IMR-90 (cell line): Measurements from ENCODE around the gene HES7. TPM values are rescaled to one million over a fixed set of nuclear protein-coding genes. Genes with fewer than 3 reads are reported as not detected.

ENCODE experiments used
- ATAC-seq: fragments of 200-7000 bp; cut with Tn5 transposase; 2 replicates; pipeline ENCODE4 v1.9.1; 2020; ENCODE audit warnings: low read depth, mild to moderate bottlenecking, moderate library complexity
- BruUV-seq: library from RNA; stranded (reverse); fragments of 400-500 nt; replicated peaks from 2 replicates; lab custom pipeline; 2021; lab: Mats Ljungman, UMichigan
- CTCF ChIA-PET: fragments of 300-600 bp; formaldehyde crosslinking; extraction: SDS; loops from one replicate; lab custom pipeline; 2021; ENCODE audit warnings: antibody characterized with exemption; lab: Yijun Ruan, JAX
- POLR2A ChIA-PET: fragments of 300-600 bp; sonication (Branson Sonifier 250); formaldehyde crosslinking; loops from one replicate; lab custom pipeline; 2022; ENCODE audit warnings: antibody characterized with exemption; ENCODE audit not compliant: unreplicated experiment; lab: Charles Lee
- DNase-seq: peaks from one replicate; pipeline ENCODE4 v3.0.0; 2013
- H2AFZ ChIP-seq: replicated peaks from 2 replicates; pipeline ENCODE3; 2013; ENCODE audit warnings: low read length, mild to moderate bottlenecking; ENCODE audit not compliant: poor library complexity
- H2AK5ac ChIP-seq: 2 replicates; pipeline ENCODE4 v1.6.1; 2013; ENCODE audit warnings: low read depth, low read length, inconsistent platforms
- H2AK9ac ChIP-seq: replicated peaks from 2 replicates; pipeline ENCODE3; 2013; ENCODE audit warnings: mild to moderate bottlenecking, low read depth, low read length, moderate library complexity; ENCODE audit not compliant: poor library complexity
- H2BK120ac ChIP-seq: 2 replicates; pipeline ENCODE4 v1.6.1; 2013; ENCODE audit warnings: low read depth, low read length, inconsistent platforms
- H2BK15ac ChIP-seq: 3 replicates; pipeline ENCODE4 v1.6.1; 2013; ENCODE audit warnings: low read depth, low read length, inconsistent platforms
- H2BK20ac ChIP-seq: 2 replicates; pipeline ENCODE4 v1.6.1; 2013; ENCODE audit warnings: low read depth, mild to moderate bottlenecking, inconsistent platforms, low read length, moderate library complexity
- H2BK5ac ChIP-seq: 2 replicates; pipeline ENCODE4 v1.6.1; 2013; ENCODE audit warnings: mild to moderate bottlenecking, low read depth, low read length, inconsistent platforms; ENCODE audit not compliant: poor library complexity, severe bottlenecking
- H3K14ac ChIP-seq: replicated peaks from 2 replicates; pipeline ENCODE4 v1.6.1; 2013; ENCODE audit warnings: low read depth, low read length, inconsistent platforms
- H3K18ac ChIP-seq: 2 replicates; pipeline ENCODE4 v1.6.1; 2013; ENCODE audit warnings: low read depth, low read length, control low read depth
- H3K23ac ChIP-seq: 2 replicates; pipeline ENCODE4 v1.6.1; 2013; ENCODE audit warnings: low read depth, low read length, inconsistent platforms
- H3K27ac ChIP-seq: 2 replicates; pipeline ENCODE4 v1.5.1; 2013; ENCODE audit warnings: mild to moderate bottlenecking, control low read depth, low read length; ENCODE audit not compliant: insufficient read depth
- H3K27me3 ChIP-seq: 2 replicates; pipeline ENCODE4 v1.6.1; 2013; ENCODE audit warnings: low read length; ENCODE audit not compliant: control insufficient read depth, insufficient read depth
- H3K36me3 ChIP-seq: 2 replicates; pipeline ENCODE4 v1.6.1; 2013; ENCODE audit warnings: low read length, mixed read lengths; ENCODE audit not compliant: control insufficient read depth, insufficient read depth
- H3K4ac ChIP-seq: 2 replicates; pipeline ENCODE4 v1.6.1; 2013; ENCODE audit warnings: low read depth, low read length, inconsistent platforms
- H3K4me1 ChIP-seq: 2 replicates; pipeline ENCODE4 v1.6.1; 2013; ENCODE audit warnings: low read length, mixed read lengths; ENCODE audit not compliant: control insufficient read depth, insufficient read depth
- H3K4me2 ChIP-seq: 2 replicates; pipeline ENCODE4 v1.6.1; 2013; ENCODE audit warnings: low read depth, mild to moderate bottlenecking, control low read depth, low read length, moderate library complexity
- H3K4me3 ChIP-seq: 2 replicates; pipeline ENCODE4 v1.5.1; 2013; ENCODE audit warnings: low read depth, mild to moderate bottlenecking, control low read depth, low read length, moderate library complexity; ENCODE audit not compliant: insufficient read depth
- H3K56ac ChIP-seq: 2 replicates; pipeline ENCODE4 v1.6.1; 2013; ENCODE audit warnings: low read length, inconsistent platforms; ENCODE audit not compliant: insufficient read depth; ENCODE audit errors: extremely low read depth
- H3K79me1 ChIP-seq, 2 experiments: 2 replicates each; pipeline ENCODE4 v1.6.1; 2013; ENCODE audit warnings: low read length in 2 of 2, inconsistent platforms in 1 of 2, low read depth in 1 of 2
- H3K9ac ChIP-seq: 2 replicates; pipeline ENCODE4 v1.6.1; 2013; ENCODE audit warnings: low read depth, low read length, control low read depth
- H3K9me1 ChIP-seq: 2 replicates; pipeline ENCODE4 v1.6.1; 2013; ENCODE audit warnings: low read length, inconsistent platforms; ENCODE audit not compliant: insufficient read depth
- H3K9me3 ChIP-seq: 2 replicates; pipeline ENCODE4 v1.6.1; 2013; ENCODE audit warnings: low read length; ENCODE audit not compliant: control insufficient read depth, insufficient read depth
- H4K20me1 ChIP-seq: 2 replicates; pipeline ENCODE4 v1.6.1; 2013; ENCODE audit warnings: low read length, inconsistent platforms; ENCODE audit not compliant: insufficient read depth
- H4K5ac ChIP-seq: 2 replicates; pipeline ENCODE4 v1.6.1; 2013; ENCODE audit warnings: mild to moderate bottlenecking, low read depth, low read length, control low read depth
- H4K8ac ChIP-seq, 2 experiments: 2 replicates each; pipeline ENCODE4 v1.6.1; 2013; ENCODE audit warnings: low read depth in 2 of 2, low read length in 2 of 2, control low read depth in 1 of 2, inconsistent platforms in 1 of 2
- H4K91ac ChIP-seq: 2 replicates; pipeline ENCODE4 v1.6.1; 2013; ENCODE audit warnings: low read depth, low read length, inconsistent platforms; ENCODE audit not compliant: insufficient read depth
- BHLHE40 ChIP-seq: fragments of 150-350 bp; IDR thresholded peaks from 2 replicates; pipeline ENCODE4 v1.6.1; 2016; ENCODE audit warnings: mild to moderate bottlenecking, low read depth, low read length
- CEBPB ChIP-seq: IDR thresholded peaks from 2 replicates; pipeline ENCODE4 v1.6.1; 2012; ENCODE audit warnings: low read depth, low read length, improper control_type of control experiment
- CHD1 ChIP-seq: IDR thresholded peaks from 2 replicates; pipeline ENCODE4 v1.6.1; 2012; ENCODE audit warnings: low read depth, low read length, improper control_type of control experiment
- CTCF ChIP-seq: conservative IDR thresholded peaks from 2 replicates; pipeline ENCODE4 v1.5.1; 2012; ENCODE audit warnings: mild to moderate bottlenecking, low read depth, low read length, improper control_type of control experiment
- MAFK ChIP-seq: IDR thresholded peaks from 2 replicates; pipeline ENCODE4 v1.6.1; 2012; ENCODE audit warnings: low read depth, low read length, improper control_type of control experiment
- MAZ ChIP-seq: IDR thresholded peaks from 2 replicates; pipeline ENCODE4 v1.6.1; 2012; ENCODE audit warnings: low read depth, mild to moderate bottlenecking, low read length, improper control_type of control experiment, moderate library complexity, borderline replicate concordance
- MXI1 ChIP-seq: IDR thresholded peaks from 2 replicates; pipeline ENCODE4 v1.6.1; 2012; ENCODE audit warnings: low read depth, mild to moderate bottlenecking, low read length, moderate library complexity, borderline replicate concordance
- POLR2A ChIP-seq: IDR thresholded peaks from 2 replicates; pipeline ENCODE4 v1.6.1; 2012; ENCODE audit warnings: mild to moderate bottlenecking, low read depth, low read length
- RAD21 ChIP-seq: IDR thresholded peaks from 2 replicates; pipeline ENCODE4 v1.6.1; 2012; ENCODE audit warnings: low read length, improper control_type of control experiment
- SMC3 ChIP-seq: fragments of 150-350 bp; IDR thresholded peaks from 2 replicates; pipeline ENCODE4 v1.6.1; 2016; ENCODE audit warnings: low read depth, mild to moderate bottlenecking, antibody characterized with exemption, low read length, moderate library complexity
- USF2 ChIP-seq: fragments of 150-350 bp; IDR thresholded peaks from 2 replicates; pipeline ENCODE4 v1.6.1; 2017; ENCODE audit warnings: mild to moderate bottlenecking, antibody characterized with exemption, low read length, low read depth
- WGBS, 2 experiments: methylation state at CpG; one replicate each; pipeline versions ENCODE4 v1.1.5 to v1.1.7; 2013; ENCODE audit warnings: missing lambda C conversion rate in 2 of 2; ENCODE audit not compliant: insufficient read length in 1 of 2; ENCODE audit errors: extremely low coverage in 2 of 2; 5-methylcytosine and 5-hydroxymethylcytosine counted together
- dilution Hi-C: fragments of 300-500 bp; cut with HindIII; formaldehyde crosslinking; loops from one replicate; pipeline ENCODE4 v1.14.3; 2018; ENCODE audit warnings: low sequenced_read_pairs; ENCODE audit not compliant: unreplicated experiment
- in situ Hi-C: fragments of 300-500 bp; cut with MboI; formaldehyde crosslinking; loops from 3 replicates; pipeline ENCODE4 v1.14.3; 2019; ENCODE audit warnings: low sequenced_read_pairs, inconsistent platforms, mixed read lengths
- intact Hi-C: fragments of 100-400 bp; cut with micrococcal nuclease; formaldehyde crosslinking; loops from 2 replicates; pipeline ENCODE4 v1.10.0; 2022
- polyA plus RNA-seq, 3 experiments: library from polyadenylated mRNA; depleted of rRNA; stranded (reverse); fragments of >200 nt; gene quantifications; 2 replicates each; pipeline ENCODE4 v1.2.3, GENCODE V29; 2012; ENCODE audit warnings: low replicate concordance in 1 of 3
- total RNA-seq: library from RNA; depleted of rRNA; stranded (reverse); fragments of >200 nt; gene quantifications from 2 replicates; pipeline ENCODE4 v1.2.3, GENCODE V29; 2012
- TF ChIP-seq, protein P1 (sequence below): fragments of 150-350 bp; IDR thresholded peaks from 2 replicates; pipeline ENCODE4 v1.6.1; 2016; ENCODE audit warnings: low read depth, mild to moderate bottlenecking, low read length, moderate library complexity, borderline replicate concordance

The HES7 gene
- total and polyA plus RNA-seq, 2 of the 4 experiments (the other 2 are of a cell fraction): 0.43 TPM; not detected in 1

- Histone ChIP-seq H2AK9ac (peak overlapping the region; percentile 90), H2BK120ac (no peak overlapping the region), H4K8ac (peak overlapping the region in 1 of 2 experiments; percentile 71; a peak in 1 of 4 replicates), H3K9me1 (peaks cover 11% of the 10 kb centered on the region), H3K9me3 (no peaks in the 10 kb centered on the region), H2BK20ac (no peak overlapping the region), H3K14ac (no peak overlapping the region), H2BK5ac (no peak overlapping the region), H4K20me1 (peaks cover 14% of the 10 kb centered on the region), H2BK15ac (no peak overlapping the region), H3K4ac (peak overlapping the region; percentile 30; the same call in 1 of the 2 replicates), H3K56ac (0 out of 2 replicates have a peak overlapping the region, but pooled peaks have one; percentile 3), H3K79me1 (peaks cover 19 to 52% of the 10 kb centered on the region in 2 experiments), H3K36me3 (peaks cover 15% of the 10 kb centered on the region), H3K27ac (0 out of 2 replicates have a peak overlapping the region, but pooled peaks have one; percentile 16), H4K91ac (no peak overlapping the region), H3K18ac (no peak overlapping the region), H4K5ac (no peak overlapping the region), H2AFZ (peak overlapping the region; percentile 67), H3K4me1 (peaks cover 22% of the 10 kb centered on the region), H2AK5ac (peak overlapping the region; percentile 69), H3K4me3 (no peak overlapping the region), H3K27me3 (no peaks in the 10 kb centered on the region), H3K9ac (0 out of 2 replicates have a peak overlapping the region, but pooled peaks have one; percentile 14), H3K23ac (no peak overlapping the region), H3K4me2 (no peak overlapping the region)
- BruUV-seq: no TSS peak
- TF ChIP-seq SMC3 (peak; percentile 74), MXI1 (peak; percentile 46; the same call in 1 of the 2 replicates), CTCF (peak; percentile 86), CEBPB (0 out of 2 replicates have a peak, but pooled peaks have one; percentile 13), USF2 (0 out of 2 replicates have a peak, but pooled peaks have one; percentile 19), CHD1 (no peak), POLR2A (0 out of 2 replicates have a peak, but pooled peaks have one; percentile 26), MAZ (peak; percentile 49; the same call in 1 of the 2 replicates), RAD21 (peak; percentile 79), BHLHE40 (peak; percentile 47; the same call in 1 of the 2 replicates), MAFK (no peak)
- TF ChIP-seq, protein P1, sequence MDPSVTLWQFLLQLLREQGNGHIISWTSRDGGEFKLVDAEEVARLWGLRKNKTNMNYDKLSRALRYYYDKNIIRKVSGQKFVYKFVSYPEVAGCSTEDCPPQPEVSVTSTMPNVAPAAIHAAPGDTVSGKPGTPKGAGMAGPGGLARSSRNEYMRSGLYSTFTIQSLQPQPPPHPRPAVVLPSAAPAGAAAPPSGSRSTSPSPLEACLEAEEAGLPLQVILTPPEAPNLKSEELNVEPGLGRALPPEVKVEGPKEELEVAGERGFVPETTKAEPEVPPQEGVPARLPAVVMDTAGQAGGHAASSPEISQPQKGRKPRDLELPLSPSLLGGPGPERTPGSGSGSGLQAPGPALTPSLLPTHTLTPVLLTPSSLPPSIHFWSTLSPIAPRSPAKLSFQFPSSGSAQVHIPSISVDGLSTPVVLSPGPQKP: no peak
- WGBS, 2 experiments: 80% methylated on average over 7 of the region's 20 CpGs; no CpG with 5 or more reads in 1 of the 2 experiments
- DNase-seq (peak; percentile 87), ATAC-seq (peak; percentile 30)
- CTCF ChIA-PET: interaction anchor here (0.7 to 1.1 kb wide), 3 partner anchors 20 to 38 kb away, joined by 3 read pairs; no protein-coding TSS in a partner anchor
- in situ Hi-C loops (loop anchor here (25.0 kb wide), 1 partner anchor 921 kb away; the partner anchor contains the start of genes DVL2, GABARAP and PHF23), intact Hi-C loops (loop anchor here (1.0 to 5.0 kb wide), 2 partner anchors 20 to 76 kb away; no protein-coding TSS in a partner anchor), dilution Hi-C loops (no loop called here)
- POLR2A ChIA-PET: interaction anchor here (1.1 kb wide), 1 partner anchor 15 kb away, joined by 4 read pairs; no protein-coding TSS in a partner anchor
Observed at GRCh38 chr17:8158267-8159031, 34.5 kb upstream of the HES7 start.
